CD4-positive, alpha-beta T cell treated with Interleukin-4 for 1 hour (primary cell): ENCODE data around the gene KCTD5.

Source experiments
- DNase-seq, 2 donors: peaks; one replicate each; pipeline ENCODE4 v3.0.0-alpha.2; 2020 to 2022

The KCTD5 gene

GRCh38 chr16:2698103-2698870 is 16.0 kb downstream of the KCTD5 start:
- DNase-seq = no peak

- no peak for DNase-seq
Observed at GRCh38 chr16:2698965-2699750, 16.8 kb downstream of the KCTD5 start.

- no peak for DNase-seq
Observed at GRCh38 chr16:2699791-2700600, 17.7 kb downstream of the KCTD5 start.

- no peak for DNase-seq
Observed at GRCh38 chr16:2700786-2701185, 18.5 kb downstream of the KCTD5 start.

- no peak for DNase-seq
Observed at GRCh38 chr16:2701272-2701671, 18.9 kb downstream of the KCTD5 start.

GRCh38 chr16:2701713-2702437 is 19.6 kb downstream of the KCTD5 start:
- DNase-seq = no peak

- DNase-seq = no peak
Observed at GRCh38 chr16:2702438-2702825, 20.1 kb downstream of the KCTD5 start.

- no peak for DNase-seq
Observed at GRCh38 chr16:2702871-2703745, 20.8 kb downstream of the KCTD5 start.

GRCh38 chr16:2704166-2704982 is 22.1 kb downstream of the KCTD5 start:
- no peak for DNase-seq

- DNase-seq = no peak
Observed at GRCh38 chr16:2704983-2705275, 22.6 kb downstream of the KCTD5 start.

GRCh38 chr16:2705351-2705750 is 23.0 kb downstream of the KCTD5 start:
- no peak for DNase-seq

GRCh38 chr16:2706085-2706484 is 23.8 kb downstream of the KCTD5 start:
- DNase-seq = no peak

GRCh38 chr16:2706611-2707311 is 24.4 kb downstream of the KCTD5 start:
- DNase-seq = no peak

- no peak for DNase-seq
Observed at GRCh38 chr16:2707368-2708289, 25.3 kb downstream of the KCTD5 start.

GRCh38 chr16:2708290-2708639 is 25.9 kb downstream of the KCTD5 start:
- no peak for DNase-seq

- no peak for DNase-seq
Observed at GRCh38 chr16:2708955-2709587, 26.7 kb downstream of the KCTD5 start.

- DNase-seq = no peak
Observed at GRCh38 chr16:2709588-2709984, 27.3 kb downstream of the KCTD5 start.

GRCh38 chr16:2710021-2710710 is 27.8 kb downstream of the KCTD5 start:
- DNase-seq = no peak
